GM12878 (cell line): Measurements from ENCODE around the gene MILR1. TPM values are rescaled to one million over a fixed set of nuclear protein-coding genes. Genes with fewer than 3 reads are reported as not detected.

ENCODE experiments used
- EED ChIP-seq: sonication (generic); IDR thresholded peaks from 2 replicates; pipeline ENCODE4 v1.6.1; 2016; ENCODE audit warnings: antibody characterized with exemption, low read depth
- MEF2A ChIP-seq: IDR thresholded peaks from 2 replicates; pipeline ENCODE4 v1.6.1; 2011; ENCODE audit warnings: low read depth, mild to moderate bottlenecking, low read length, moderate library complexity; ENCODE audit not compliant: insufficient read depth
- MYB ChIP-seq: fragments of 150-350 bp; IDR thresholded peaks from 2 replicates; pipeline ENCODE4 v1.6.1; 2014; ENCODE audit warnings: mild to moderate bottlenecking, low read depth, low read length, borderline replicate concordance
- NFYA ChIP-seq: IDR thresholded peaks from 2 replicates; pipeline ENCODE4 v1.6.1; 2011; ENCODE audit warnings: low read depth, mild to moderate bottlenecking, low read length, improper control_type of control experiment, borderline replicate concordance
- POU2F2 ChIP-seq: IDR thresholded peaks from 3 replicates; pipeline ENCODE4 v1.6.1; 2011; ENCODE audit warnings: low read depth, mild to moderate bottlenecking, low read length, borderline replicate concordance
- RUNX3 ChIP-seq: IDR thresholded peaks from 2 replicates; pipeline ENCODE4 v1.6.1; 2012; ENCODE audit warnings: low read length, inconsistent platforms
- SMC3 ChIP-seq: IDR thresholded peaks from 2 replicates; pipeline ENCODE4 v1.6.1; 2011; ENCODE audit warnings: low read length, improper control_type of control experiment, borderline replicate concordance
- STAT1 ChIP-seq: fragments of 450-650 bp; conservative IDR thresholded peaks from 2 replicates; pipeline ENCODE4 v1.6.1; 2014; ENCODE audit warnings: antibody characterized with exemption, mild to moderate bottlenecking
- TARDBP ChIP-seq: IDR thresholded peaks from 2 replicates; pipeline ENCODE4 v1.6.1; 2016; ENCODE audit warnings: borderline replicate concordance
- ZSCAN29 ChIP-seq: fragments of 450-650 bp; IDR thresholded peaks from 2 replicates; pipeline ENCODE4 v1.6.1; 2017; ENCODE audit warnings: mild to moderate bottlenecking, moderate library complexity
- polyA plus RNA-seq, 11 experiments: library from polyadenylated mRNA; depleted of rRNA in 4 of 11; unstranded in 6 of 11; stranded (reverse) in 5 of 11; fragments of >200 nt; fragmentation: Nextera tagmentation in 4 of 11; fragmentation: Illumina TruSeq in 1 of 11; extraction: Ambion mirVana in 4 of 11; extraction: Trizol in 1 of 11; gene quantifications; 1 replicate in 1 of 11; 2 replicates in 10 of 11; pipeline versions ENCODE4 v1.2.1 to v1.2.3, GENCODE V29; 2011 to 2016; ENCODE audit warnings: inconsistent platforms in 2 of 11, missing spikeins in 2 of 11, low read depth in 1 of 11
- total RNA-seq, 4 experiments: library from RNA; depleted of rRNA in 3 of 4; stranded (reverse); fragments of >200 nt in 3 of 4; fragmentation: Illumina TruSeq in 1 of 4; extraction: Trizol in 1 of 4; gene quantifications; 2 replicates each; pipeline versions ENCODE4 v1.2.1 to v1.2.3, GENCODE V29; 2013 to 2021
- TF ChIP-seq, protein P1 (sequence below): fragments of 450-650 bp; formaldehyde crosslinking; IDR thresholded peaks from 2 replicates; pipeline ENCODE4 v1.5.0; 2022; ENCODE audit warnings: mild to moderate bottlenecking, missing genetic modification characterization
- TF ChIP-seq, protein P2 (sequence below): IDR thresholded peaks from 2 replicates; pipeline ENCODE4 v1.6.1; 2012; ENCODE audit warnings: low read length, inconsistent platforms

MILR1 gene
- total and polyA plus RNA-seq, 10 of the 15 experiments (the other 5 are each of a cell fraction or from before 2014, with no cell fraction given), result 2.0 to 47.2 (median 17.2) TPM

DNA sequence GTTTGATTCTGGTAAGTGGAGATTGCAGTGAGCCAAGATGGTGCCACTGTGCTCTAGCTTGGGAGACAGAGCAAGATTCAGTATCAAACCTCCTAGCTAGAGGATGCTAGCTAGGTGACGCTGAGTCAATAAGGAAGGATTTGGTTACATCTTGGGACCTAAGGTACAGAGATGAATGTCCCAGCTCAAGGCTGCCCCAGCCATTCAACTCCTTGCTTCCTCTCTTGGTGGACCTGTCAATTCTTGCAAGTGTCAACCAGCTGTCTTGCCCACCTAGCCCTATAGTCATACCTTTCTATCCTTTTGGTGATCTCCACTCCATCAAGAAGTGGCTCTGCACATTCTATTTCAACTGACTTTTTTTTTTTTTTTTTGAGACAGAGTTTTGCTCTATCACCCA is 1.4 kb upstream of the MILR1 start (continued):
- TF ChIP-seq, protein P1, sequence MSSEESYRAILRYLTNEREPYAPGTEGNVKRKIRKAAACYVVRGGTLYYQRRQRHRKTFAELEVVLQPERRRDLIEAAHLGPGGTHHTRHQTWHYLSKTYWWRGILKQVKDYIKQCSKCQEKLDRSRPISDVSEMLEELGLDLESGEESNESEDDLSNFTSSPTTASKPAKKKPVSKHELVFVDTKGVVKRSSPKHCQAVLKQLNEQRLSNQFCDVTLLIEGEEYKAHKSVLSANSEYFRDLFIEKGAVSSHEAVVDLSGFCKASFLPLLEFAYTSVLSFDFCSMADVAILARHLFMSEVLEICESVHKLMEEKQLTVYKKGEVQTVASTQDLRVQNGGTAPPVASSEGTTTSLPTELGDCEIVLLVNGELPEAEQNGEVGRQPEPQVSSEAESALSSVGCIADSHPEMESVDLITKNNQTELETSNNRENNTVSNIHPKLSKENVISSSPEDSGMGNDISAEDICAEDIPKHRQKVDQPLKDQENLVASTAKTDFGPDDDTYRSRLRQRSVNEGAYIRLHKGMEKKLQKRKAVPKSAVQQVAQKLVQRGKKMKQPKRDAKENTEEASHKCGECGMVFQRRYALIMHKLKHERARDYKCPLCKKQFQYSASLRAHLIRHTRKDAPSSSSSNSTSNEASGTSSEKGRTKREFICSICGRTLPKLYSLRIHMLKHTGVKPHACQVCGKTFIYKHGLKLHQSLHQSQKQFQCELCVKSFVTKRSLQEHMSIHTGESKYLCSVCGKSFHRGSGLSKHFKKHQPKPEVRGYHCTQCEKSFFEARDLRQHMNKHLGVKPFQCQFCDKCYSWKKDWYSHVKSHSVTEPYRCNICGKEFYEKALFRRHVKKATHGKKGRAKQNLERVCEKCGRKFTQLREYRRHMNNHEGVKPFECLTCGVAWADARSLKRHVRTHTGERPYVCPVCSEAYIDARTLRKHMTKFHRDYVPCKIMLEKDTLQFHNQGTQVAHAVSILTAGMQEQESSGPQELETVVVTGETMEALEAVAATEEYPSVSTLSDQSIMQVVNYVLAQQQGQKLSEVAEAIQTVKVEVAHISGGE (CRISPR knock-in tag), result no peak
- TF ChIP-seq TARDBP, result no peak
- no peak for TF ChIP-seq SMC3
- TF ChIP-seq MEF2A, result no peak
- TF ChIP-seq, protein P2, sequence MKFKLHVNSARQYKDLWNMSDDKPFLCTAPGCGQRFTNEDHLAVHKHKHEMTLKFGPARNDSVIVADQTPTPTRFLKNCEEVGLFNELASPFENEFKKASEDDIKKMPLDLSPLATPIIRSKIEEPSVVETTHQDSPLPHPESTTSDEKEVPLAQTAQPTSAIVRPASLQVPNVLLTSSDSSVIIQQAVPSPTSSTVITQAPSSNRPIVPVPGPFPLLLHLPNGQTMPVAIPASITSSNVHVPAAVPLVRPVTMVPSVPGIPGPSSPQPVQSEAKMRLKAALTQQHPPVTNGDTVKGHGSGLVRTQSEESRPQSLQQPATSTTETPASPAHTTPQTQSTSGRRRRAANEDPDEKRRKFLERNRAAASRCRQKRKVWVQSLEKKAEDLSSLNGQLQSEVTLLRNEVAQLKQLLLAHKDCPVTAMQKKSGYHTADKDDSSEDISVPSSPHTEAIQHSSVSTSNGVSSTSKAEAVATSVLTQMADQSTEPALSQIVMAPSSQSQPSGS, result peak; percentile 56; the same call in 1 of the 2 replicates
- TF ChIP-seq RUNX3, result peak; percentile 47; the same call in 1 of the 2 replicates
- TF ChIP-seq MYB, result no peak
- TF ChIP-seq EED, result 0 out of 2 replicates have a peak, but pooled peaks have one; percentile 13
- no peak for TF ChIP-seq POU2F2
- no peak for TF ChIP-seq STAT1
- no peak for TF ChIP-seq NFYA
- no peak for TF ChIP-seq ZSCAN29
- TF ChIP-seq, all 136 proteins: peak for 4
